C4-2B (cell line): ENCODE measurements around the gene UGT1A7.
A peak's percentile ranks its signal among the peaks of the same experiment; 100 is the strongest.

Experiments
- H3K27ac ChIP-seq: fragments of 450-650 bp; 2 replicates; pipeline ENCODE4 v1.5.1; 2017
- ZFX ChIP-seq: fragments of 450-650 bp; IDR thresholded peaks from 2 replicates; pipeline ENCODE4 v1.6.1; 2017
- TF ChIP-seq, protein P1 (sequence below): fragments of 450-650 bp; conservative IDR thresholded peaks from 2 replicates; pipeline ENCODE4 v1.5.1; 2017; ENCODE audit warnings: mild to moderate bottlenecking

The UGT1A7 gene

DNA sequence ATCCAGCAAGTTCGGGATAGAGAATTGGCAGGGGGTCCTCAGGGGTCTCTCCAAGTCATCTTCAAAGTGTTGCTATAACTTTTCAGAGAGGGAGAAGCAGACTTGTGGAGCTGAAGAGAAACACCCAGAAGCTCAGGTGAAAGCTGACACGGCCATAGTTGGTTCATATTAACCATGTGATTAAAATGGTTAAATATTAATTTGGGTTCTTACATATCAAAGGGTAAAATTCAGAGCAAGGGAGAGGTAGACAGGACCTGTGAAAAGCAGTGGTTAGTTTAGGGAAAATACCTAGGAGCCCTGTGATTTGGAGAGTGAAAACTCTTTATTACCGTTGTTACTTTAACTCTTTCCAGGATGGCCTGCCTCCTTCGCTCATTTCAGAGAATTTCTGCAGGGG, 10.9 kb downstream of the UGT1A7 start, which contains the start of gene UGT1A6:
UGT1A6 (plus strand) TSS at position 243 of the 400 bp plus-strand sequence; CDS start at position 358, 115 bp downstream.
- TF ChIP-seq ZFX, result no peak
- TF ChIP-seq, protein P1, sequence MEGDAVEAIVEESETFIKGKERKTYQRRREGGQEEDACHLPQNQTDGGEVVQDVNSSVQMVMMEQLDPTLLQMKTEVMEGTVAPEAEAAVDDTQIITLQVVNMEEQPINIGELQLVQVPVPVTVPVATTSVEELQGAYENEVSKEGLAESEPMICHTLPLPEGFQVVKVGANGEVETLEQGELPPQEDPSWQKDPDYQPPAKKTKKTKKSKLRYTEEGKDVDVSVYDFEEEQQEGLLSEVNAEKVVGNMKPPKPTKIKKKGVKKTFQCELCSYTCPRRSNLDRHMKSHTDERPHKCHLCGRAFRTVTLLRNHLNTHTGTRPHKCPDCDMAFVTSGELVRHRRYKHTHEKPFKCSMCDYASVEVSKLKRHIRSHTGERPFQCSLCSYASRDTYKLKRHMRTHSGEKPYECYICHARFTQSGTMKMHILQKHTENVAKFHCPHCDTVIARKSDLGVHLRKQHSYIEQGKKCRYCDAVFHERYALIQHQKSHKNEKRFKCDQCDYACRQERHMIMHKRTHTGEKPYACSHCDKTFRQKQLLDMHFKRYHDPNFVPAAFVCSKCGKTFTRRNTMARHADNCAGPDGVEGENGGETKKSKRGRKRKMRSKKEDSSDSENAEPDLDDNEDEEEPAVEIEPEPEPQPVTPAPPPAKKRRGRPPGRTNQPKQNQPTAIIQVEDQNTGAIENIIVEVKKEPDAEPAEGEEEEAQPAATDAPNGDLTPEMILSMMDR, result no peak
- peak within 1 kb of the TSS; percentile 55 for H3K27ac ChIP-seq

DNA sequence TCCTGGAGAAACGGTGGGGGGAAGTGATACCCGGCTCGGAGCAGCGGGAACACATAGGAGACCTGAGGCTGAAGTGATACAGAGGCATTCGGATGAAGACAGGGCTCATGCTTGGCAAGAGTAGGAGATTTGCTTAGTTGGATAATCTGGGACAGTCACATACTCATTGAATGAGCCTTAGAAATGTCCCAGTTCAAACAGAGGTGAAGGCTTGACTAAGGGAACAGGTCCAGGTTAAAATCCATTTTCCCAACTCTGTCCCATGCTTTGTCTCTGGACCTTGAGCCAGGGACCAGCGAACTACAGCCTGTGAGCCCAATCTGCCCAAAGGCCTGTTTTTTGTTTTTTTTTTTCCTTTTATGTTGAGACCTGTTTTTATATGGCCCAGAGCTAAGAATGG, 12.3 kb downstream of the UGT1A7 start:
- H3K27ac ChIP-seq, result peak overlapping the region; percentile 55
- TF ChIP-seq ZFX, result no peak
- TF ChIP-seq, protein P1, result no peak

DNA sequence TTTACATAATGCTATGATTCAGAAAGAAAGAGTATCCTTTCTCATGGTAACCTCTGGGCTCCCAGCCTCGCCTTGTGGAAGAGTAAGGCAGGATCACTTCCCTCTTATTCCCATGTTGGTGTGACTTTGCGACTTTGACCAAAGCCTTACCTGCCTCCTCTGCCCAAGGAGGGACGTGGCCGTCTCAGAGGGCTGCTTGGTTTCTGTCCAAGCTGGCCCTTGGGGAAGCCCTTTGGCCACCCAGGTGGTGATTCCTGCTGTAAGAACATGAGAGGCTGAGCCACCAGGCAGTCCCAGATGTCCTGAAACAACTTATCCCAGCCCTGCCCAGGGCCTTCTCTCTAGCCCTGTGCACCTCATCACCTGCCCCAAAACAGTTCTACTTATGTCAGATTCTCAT, 17.0 kb downstream of the UGT1A7 start:
- H3K27ac ChIP-seq, result peak overlapping the region; percentile 99
- no peak for TF ChIP-seq ZFX
- TF ChIP-seq, protein P1, result no peak

DNA sequence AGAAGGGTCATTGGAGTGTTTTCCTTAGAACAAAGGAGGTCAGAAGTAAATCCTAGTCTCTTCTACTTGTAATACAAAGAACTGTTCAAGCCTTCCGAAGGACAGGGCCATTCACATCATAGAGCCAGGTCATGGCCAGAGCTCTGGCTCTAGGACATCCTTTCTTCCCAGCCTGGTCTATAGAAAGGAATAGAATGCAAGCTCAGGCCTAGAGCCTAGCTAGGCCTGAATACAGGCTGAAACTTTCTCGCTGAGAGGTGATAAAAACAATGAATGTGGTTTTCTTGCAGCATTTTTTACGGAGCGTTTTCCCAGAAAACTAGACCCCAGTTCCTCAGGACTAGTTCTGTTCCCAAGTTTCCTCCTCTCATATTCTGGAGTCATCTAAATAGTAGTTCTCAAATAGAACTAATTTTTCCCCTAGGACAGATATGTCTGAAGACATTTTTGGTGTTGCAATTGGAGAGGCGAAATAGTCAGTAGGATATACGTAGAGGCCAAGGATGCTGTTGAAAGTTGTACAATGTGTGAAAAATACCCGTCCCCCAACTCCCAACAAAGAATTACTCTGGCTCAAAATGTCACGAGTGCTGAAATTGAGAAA, 17.8 kb downstream of the UGT1A7 start:
- peak overlapping the region; percentile 99 for H3K27ac ChIP-seq
- no peak for TF ChIP-seq ZFX
- TF ChIP-seq, protein P1, result no peak

DNA sequence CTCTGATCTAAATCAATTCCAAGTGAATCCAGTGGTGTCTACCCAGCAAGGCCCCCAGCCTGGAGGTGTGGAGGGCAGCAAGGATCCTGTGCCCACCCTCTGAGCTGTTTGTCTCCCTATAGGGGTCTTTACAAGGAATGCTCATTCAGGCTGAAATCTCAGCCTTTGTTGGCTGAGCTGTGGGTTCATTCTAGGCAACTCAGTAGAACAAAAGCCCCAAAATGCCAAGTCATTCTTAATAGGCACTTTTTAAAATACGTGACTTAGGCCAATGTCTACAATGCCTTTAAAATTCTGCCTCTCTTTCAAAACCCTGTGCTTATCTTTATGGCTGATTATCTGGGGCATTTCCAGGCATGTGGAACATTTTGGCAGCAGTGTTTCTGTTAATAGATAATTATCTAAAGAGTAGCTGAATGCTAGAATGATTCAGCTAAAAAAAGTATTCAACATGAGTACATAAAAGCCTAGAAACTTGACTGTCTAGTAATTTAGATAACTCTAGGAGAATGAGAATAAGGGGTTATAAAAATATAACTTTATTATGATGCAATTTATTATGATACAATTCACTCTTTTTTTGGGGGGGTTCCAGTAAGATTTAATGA, 18.4 kb downstream of the UGT1A7 start:
- TF ChIP-seq, protein P1, result no peak
- no peak for TF ChIP-seq ZFX
- peak overlapping the region; percentile 99 for H3K27ac ChIP-seq

DNA sequence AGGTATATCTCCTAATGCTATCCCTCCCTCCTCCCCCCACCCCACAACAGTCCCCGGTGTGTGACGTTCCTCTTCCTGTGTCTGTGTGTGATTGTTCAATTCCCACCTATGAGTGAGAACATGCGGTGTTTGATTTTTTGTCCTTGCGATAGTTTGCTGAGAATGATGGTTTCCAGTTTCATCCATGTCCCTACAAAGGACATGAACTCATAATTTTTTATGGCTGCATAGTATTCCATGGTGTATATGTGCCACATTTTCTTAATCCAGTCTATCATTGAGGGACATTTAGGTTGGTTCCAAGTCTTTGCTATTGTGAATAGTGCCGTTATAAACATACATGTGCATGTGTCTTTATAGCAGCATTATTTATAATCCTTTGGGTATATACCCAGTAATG, 19.1 kb downstream of the UGT1A7 start:
- H3K27ac ChIP-seq, result peak overlapping the region; percentile 72; the same call in 1 of the 2 replicates

DNA sequence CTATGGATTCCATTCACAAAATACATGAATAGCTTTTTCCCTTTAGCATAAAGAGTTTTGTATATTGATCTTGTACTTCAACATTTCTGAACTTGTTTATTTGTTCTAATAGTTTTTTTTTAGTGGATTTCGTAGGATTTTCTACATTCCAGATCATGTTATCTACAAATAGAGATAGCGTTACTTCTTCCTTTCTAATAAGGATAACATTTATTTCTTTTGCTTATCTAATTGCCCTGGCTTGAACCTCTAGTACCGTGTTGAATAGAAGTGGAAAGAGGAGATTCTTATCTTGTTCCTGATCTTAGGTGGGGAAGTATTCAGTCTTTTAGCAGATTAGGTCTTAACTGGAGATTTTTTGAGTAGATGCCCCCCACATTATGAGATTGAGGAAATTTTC, 20.5 kb downstream of the UGT1A7 start:
- TF ChIP-seq, protein P1, result no peak
- TF ChIP-seq ZFX, result no peak

More for the DNA sequence above, 20.5 kb downstream of the UGT1A7 start:
- H3K27ac ChIP-seq, result no peak overlapping the region
